Activated naive CD4-positive, alpha-beta T cell treated with anti-CD3 and anti-CD28 coated beads, Interleukin-2, amount 10 ng/mL, durations not matched to agents 7 days and 5 days (primary cell): Measurements from ENCODE around the gene MYDGF.

Experiments used
- CTCF ChIA-PET: fragments of 350-600 bp; sonication (Branson Sonifier 250); formaldehyde crosslinking; loops from one replicate; lab custom pipeline; 2021; ENCODE audit warnings: antibody characterized with exemption; lab: Charles Lee
- DNase-seq: peaks from one replicate; pipeline ENCODE4 v3.0.0-alpha.2; 2020
- H3K27ac Mint-ChIP-seq: one replicate; pipeline ENCODE4 v1.8.0; 2021; ENCODE audit warnings: mild to moderate bottlenecking, moderate library complexity, mixed read lengths
- H3K27me3 Mint-ChIP-seq: one replicate; pipeline ENCODE4 v1.8.0; 2021; ENCODE audit warnings: mild to moderate bottlenecking, mixed read lengths
- H3K36me3 Mint-ChIP-seq: one replicate; pipeline ENCODE4 v1.8.0; 2021; ENCODE audit warnings: mixed read lengths
- H3K4me1 Mint-ChIP-seq: one replicate; pipeline ENCODE4 v1.8.0; 2021; ENCODE audit warnings: mixed read lengths
- H3K4me3 Mint-ChIP-seq: one replicate; pipeline ENCODE4 v1.8.0; 2021; ENCODE audit warnings: mild to moderate bottlenecking, moderate library complexity, mixed read lengths
- H3K9me3 Mint-ChIP-seq: one replicate; pipeline ENCODE4 v1.8.0; 2021; ENCODE audit warnings: mixed read lengths

The MYDGF gene

DNA sequence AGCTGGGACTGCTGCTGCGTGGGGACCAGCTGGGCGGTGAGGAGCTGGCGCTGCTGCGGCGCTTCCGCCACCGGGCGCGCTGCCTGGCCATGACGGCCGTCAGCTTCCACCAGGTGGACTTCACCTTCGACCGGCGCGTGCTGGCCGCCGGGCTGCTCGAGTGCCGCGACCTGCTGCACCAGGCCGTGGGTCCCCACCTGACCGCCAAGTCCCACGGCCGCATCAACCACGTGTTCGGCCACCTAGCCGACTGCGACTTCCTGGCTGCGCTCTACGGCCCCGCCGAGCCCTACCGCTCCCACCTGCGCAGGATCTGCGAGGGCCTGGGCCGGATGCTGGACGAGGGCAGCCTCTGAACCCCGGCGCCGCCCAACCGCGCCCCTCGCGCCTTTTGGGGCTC is 18.1 kb downstream of the MYDGF start:
- CTCF ChIA-PET = interaction anchor here (2.2 kb wide), 1 partner anchor 15 kb away, joined by 7 read pairs; no protein-coding TSS in a partner anchor
- no peak for DNase-seq
- Mint-ChIP-seq H3K36me3 (peaks cover 19% of the 10 kb centered on the region), H3K4me3 (no peak overlapping the region), H3K27ac (no peak overlapping the region), H3K4me1 (no peaks in the 10 kb centered on the region), H3K27me3 (no peaks in the 10 kb centered on the region), H3K9me3 (no peaks in the 10 kb centered on the region)

DNA sequence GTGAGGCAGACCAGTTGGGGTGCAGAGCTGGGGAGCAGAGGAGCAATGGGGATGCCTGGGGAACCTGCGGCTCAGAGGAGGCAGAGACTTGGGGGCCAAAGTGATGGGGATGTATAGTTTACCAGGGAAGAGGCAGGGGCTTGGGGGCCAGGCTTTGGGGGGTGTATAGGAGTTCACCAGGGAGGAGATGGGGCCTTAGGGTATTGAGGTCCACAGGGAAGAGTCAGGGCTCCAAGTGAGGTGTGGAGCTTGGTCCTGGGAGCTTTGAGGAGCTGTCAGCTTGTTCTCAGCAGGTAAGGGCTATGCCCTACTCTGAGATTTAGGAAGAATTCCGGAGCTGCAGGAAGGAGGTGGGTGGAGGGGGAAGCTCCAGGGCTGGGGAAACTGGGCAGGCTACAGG is 20.0 kb downstream of the MYDGF start:
- Mint-ChIP-seq H3K4me1 (no peaks in the 10 kb centered on the region), H3K4me3 (no peak overlapping the region), H3K27me3 (no peaks in the 10 kb centered on the region), H3K27ac (peak overlapping the region; percentile 37), H3K9me3 (no peaks in the 10 kb centered on the region), H3K36me3 (peaks cover 23% of the 10 kb centered on the region)
- CTCF ChIA-PET = interaction anchor here (2.2 kb wide), 1 partner anchor 13 kb away, joined by 7 read pairs; no protein-coding TSS in a partner anchor
- DNase-seq = no peak

DNA sequence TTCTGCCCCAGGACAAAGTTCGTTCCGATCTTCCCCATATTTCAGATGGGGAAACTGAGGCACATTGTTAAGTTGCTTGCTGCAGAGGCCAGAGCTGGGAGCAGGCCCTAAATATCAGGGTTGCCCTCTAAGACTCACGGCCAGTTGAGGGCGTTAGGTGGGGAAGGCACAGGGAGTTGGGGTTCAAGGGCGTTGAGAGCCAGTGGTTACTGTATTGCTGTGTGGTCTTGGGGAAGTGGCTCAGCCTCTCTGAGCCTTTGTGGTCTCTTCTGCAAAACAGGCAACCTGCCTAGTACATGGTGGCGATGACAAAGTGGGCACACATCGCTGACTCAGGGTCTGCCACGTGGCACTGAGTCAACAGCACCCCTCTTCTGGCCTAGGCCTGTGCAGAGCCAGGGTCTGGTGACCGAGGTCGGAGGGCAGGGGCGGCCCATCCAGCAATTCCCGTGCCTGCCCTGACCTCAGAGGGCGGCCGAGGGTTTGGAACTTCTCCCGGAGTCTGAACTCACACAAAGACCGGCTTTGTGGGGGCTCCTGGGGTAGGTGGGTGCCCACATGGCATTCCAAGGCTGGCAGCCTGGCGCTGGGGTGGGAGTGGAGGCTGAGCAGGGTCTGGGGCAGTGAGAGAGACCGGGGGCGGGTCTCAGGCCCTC is 20.6 kb downstream of the MYDGF start:
- no peak for DNase-seq
- CTCF ChIA-PET = no interaction called here
- no peaks in the 10 kb centered on the region for H3K9me3 Mint-ChIP-seq
- no peaks in the 10 kb centered on the region for H3K4me1 Mint-ChIP-seq
- peak overlapping the region; percentile 45 for H3K27ac Mint-ChIP-seq
- no peaks in the 10 kb centered on the region for H3K27me3 Mint-ChIP-seq
- no peak overlapping the region for H3K4me3 Mint-ChIP-seq
- H3K36me3 Mint-ChIP-seq = peaks cover 18% of the 10 kb centered on the region

DNA sequence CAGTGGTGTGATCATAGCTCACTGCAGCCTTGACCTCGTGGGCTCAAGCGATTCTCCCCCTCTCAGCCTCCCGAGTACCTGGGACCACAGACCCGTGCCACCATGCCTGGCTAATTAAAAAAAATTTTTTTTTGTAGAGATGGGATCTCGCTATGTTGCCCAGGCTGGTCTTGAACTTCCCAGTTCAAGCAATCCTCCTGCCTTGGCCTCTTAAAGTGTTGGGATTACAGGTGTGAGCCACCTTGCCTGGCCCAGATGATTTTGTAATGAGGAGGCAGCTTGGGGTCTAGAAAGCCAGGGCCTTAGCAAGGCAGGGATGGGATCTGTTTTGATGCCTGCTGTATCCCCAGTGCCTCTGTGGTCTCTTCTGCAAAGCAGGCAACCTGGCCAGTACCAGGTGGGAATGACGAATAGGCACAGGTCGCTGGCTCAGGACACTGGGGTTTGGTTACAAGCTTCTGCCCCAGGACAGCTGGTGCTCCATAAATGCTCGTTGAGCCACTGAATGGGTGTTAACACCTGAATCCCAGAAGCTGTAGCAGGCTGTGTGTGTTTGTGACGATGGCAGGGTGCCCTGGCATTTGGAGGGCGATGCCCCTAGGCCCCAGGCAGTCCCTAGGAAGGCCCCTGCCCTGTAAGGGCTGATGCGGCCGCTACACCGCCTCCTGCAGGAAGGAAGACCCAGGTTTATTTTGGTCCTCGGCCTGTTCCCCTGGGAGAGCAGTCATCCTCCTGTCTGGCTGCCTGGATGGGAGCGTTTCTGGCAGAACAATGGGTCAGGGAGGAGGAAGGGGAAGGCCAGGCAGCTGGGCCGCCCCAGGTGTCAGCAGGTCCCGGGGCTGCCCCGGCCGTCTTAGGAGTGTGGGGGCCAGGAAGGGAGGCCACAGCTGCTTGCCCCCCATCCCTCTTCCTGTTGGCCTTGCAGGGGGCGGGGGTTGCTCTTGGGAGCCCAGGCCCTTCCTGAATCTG is 22.2 kb downstream of the MYDGF start:
- no peaks in the 10 kb centered on the region for H3K27me3 Mint-ChIP-seq
- no peak for DNase-seq
- H3K36me3 Mint-ChIP-seq = peaks cover 14% of the 10 kb centered on the region
- H3K4me1 Mint-ChIP-seq = no peaks in the 10 kb centered on the region
- H3K4me3 Mint-ChIP-seq = no peak overlapping the region
- no peaks in the 10 kb centered on the region for H3K9me3 Mint-ChIP-seq
- CTCF ChIA-PET = no interaction called here
- no peak overlapping the region for H3K27ac Mint-ChIP-seq

DNA sequence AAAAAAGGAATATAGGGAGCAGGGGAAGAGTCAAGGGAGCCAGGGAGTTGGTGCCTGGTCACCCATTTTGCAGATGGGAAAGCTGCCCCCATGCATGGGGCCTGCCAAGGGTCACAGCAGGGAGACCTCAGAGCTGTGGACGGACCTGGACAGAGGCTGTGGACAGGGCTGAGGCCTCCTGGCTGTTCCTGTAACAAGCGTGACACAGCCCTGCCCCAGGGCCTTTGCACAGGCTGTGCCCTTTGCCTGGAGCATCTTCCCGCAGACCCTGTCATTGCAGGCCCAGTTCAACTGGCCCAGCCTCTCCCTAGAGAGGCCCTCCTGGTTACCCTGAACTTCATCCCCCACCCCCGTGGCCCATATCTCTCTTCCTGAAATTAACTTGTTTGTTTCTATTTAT is 24.4 kb downstream of the MYDGF start:
- H3K27ac Mint-ChIP-seq = peak overlapping the region; percentile 21
- H3K4me3 Mint-ChIP-seq = no peak overlapping the region
- peaks cover 14% of the 10 kb centered on the region for H3K4me1 Mint-ChIP-seq
- no peaks in the 10 kb centered on the region for H3K27me3 Mint-ChIP-seq
- DNase-seq = no peak
- H3K9me3 Mint-ChIP-seq = no peaks in the 10 kb centered on the region
- CTCF ChIA-PET = no interaction called here
- H3K36me3 Mint-ChIP-seq = peaks cover 19% of the 10 kb centered on the region

DNA sequence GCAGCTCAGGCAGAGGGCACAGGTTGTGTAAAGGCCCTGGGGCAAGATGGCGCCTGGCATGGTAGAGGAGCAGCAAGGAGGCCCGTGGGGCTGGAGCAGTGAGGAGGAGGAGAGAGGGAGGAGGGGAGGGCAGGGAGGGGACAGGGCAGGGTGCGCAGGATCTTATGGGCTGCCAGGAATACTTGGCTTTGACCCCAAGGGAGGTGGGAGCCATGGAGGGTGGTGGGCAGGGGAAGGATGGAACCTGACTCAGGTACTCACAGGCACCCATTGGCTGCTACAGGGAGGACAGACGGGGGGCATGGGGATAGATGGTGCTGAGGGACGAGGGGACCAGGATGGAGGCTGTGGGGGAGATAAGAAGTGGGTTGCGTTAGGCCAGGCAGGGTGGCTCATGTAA is 27.5 kb downstream of the MYDGF start:
- Mint-ChIP-seq H3K9me3 (no peaks in the 10 kb centered on the region), H3K27me3 (no peaks in the 10 kb centered on the region), H3K4me1 (peaks cover 31% of the 10 kb centered on the region), H3K27ac (peak overlapping the region; percentile 79), H3K4me3 (no peak overlapping the region), H3K36me3 (peaks cover 15% of the 10 kb centered on the region)
- DNase-seq = no peak
- CTCF ChIA-PET = no interaction called here

DNA sequence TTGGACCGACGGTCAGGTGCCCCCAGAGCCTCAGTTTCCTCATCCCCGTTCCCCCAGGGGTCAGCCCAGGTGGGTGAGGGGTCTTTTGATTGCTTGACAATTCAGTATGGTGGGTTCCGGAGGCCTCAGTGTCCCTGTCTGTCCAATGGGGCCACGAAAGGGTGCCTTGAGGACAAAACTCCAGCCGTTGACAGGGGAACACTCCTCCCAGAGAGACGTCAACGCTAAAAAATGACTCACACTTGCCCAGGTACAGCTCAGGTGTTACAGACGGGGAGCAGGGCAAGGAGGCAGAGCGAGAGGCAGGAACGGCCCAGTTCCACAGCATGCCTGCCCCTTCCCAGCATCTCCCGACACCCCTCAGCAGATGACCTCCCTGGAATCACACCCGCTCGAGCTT is 29.0 kb downstream of the MYDGF start:
- no peak for DNase-seq
- Mint-ChIP-seq H3K27ac (no peak overlapping the region), H3K27me3 (no peaks in the 10 kb centered on the region), H3K4me3 (peak overlapping the region; percentile 33), H3K36me3 (peaks cover 11% of the 10 kb centered on the region), H3K9me3 (no peaks in the 10 kb centered on the region), H3K4me1 (peaks cover 41% of the 10 kb centered on the region)
- CTCF ChIA-PET = interaction anchor here (0.6 to 1.5 kb wide), 2 partner anchors 14 to 75 kb away, joined by 3 read pairs; no protein-coding TSS in a partner anchor

DNA sequence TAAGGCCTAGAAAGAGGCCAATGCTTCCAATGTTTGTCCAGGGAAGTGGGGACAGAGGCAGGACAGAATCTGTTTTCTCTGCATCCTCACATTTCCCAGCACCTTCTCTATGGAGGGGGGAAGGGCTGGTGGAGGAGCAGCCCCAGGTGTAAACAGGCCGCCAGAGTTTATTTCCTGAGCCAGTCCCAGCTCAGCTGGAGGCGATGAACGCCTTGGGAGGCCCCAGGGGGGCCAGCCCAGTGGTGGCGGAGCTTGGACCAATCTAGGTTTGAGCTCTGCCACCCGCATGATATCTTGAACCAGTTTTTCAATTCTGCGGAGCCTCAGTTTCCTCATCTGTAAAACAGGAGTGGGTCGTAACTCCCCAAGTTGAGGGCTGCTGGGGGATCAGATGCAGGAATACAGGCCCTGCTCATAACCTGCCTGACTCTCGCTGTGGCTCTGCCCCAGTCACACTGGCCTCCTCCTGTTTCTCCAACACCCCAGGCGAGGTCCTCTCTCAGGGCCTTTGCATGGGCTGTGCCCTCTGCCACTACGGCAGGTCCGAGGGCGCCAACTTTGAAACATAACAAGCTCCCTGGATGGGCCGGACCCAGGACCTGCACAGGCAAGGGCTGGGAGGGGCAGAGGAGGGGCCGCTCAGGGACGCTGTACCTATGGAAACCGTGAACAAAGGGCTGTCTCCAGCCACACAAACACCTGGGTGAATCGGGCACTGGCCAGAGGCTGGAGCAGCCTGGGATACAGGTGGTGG is 29.7 kb downstream of the MYDGF start:
- CTCF ChIA-PET = interaction anchor here (0.6 to 1.5 kb wide), 2 partner anchors 14 to 74 kb away, joined by 3 read pairs; no protein-coding TSS in a partner anchor
- peaks cover 4% of the 10 kb centered on the region for H3K27me3 Mint-ChIP-seq
- H3K27ac Mint-ChIP-seq = peak overlapping the region; percentile 82
- peak overlapping the region; percentile 98 for H3K4me3 Mint-ChIP-seq
- H3K4me1 Mint-ChIP-seq = peaks cover 43% of the 10 kb centered on the region
- H3K9me3 Mint-ChIP-seq = no peaks in the 10 kb centered on the region
- peaks cover 7% of the 10 kb centered on the region for H3K36me3 Mint-ChIP-seq
- DNase-seq = no peak

DNA sequence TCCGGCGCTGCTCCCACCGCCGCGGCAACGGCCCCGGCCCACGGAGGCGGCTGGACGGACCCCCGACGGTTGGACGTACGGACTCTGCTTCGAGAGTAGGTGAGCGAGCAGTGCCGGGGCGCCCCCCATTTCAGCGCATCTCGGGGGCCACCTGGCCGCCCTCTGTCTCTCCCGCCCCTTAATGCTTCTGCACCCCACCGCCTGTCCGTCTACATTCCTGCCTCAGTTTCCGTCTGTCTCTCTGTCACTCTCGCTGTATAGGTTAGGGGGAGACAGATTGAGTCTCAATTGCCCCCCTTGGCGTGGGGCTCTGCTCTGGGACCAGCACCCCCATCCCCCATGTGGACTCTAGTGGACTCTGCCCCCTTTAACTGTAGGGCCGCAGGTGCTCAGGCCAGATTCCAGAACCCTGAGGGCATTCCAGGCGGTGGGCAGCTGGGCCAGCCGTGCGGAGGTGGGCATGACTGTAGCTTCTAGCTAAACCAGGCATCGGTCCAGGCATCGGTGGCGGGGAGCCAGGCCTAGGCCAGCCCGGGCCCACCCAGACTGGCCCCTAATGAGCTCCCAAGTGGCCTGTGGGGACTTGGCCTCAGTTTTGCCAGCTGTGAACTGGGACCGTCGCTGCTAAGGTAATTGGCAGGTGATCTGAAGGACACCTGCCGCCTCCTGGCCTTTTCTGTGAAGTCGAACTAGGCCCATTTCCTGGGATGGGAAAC is 30.5 kb downstream of the MYDGF start:
- H3K4me3 Mint-ChIP-seq = peak overlapping the region; percentile 98
- peaks cover 7% of the 10 kb centered on the region for H3K27me3 Mint-ChIP-seq
- DNase-seq = no peak
- CTCF ChIA-PET = interaction anchor here (1.5 kb wide), 1 partner anchor 15 kb away, joined by 3 read pairs; no protein-coding TSS in a partner anchor
- H3K27ac Mint-ChIP-seq = peak overlapping the region; percentile 82
- H3K36me3 Mint-ChIP-seq = peaks cover 6% of the 10 kb centered on the region
- H3K4me1 Mint-ChIP-seq = peaks cover 45% of the 10 kb centered on the region
- no peaks in the 10 kb centered on the region for H3K9me3 Mint-ChIP-seq

DNA sequence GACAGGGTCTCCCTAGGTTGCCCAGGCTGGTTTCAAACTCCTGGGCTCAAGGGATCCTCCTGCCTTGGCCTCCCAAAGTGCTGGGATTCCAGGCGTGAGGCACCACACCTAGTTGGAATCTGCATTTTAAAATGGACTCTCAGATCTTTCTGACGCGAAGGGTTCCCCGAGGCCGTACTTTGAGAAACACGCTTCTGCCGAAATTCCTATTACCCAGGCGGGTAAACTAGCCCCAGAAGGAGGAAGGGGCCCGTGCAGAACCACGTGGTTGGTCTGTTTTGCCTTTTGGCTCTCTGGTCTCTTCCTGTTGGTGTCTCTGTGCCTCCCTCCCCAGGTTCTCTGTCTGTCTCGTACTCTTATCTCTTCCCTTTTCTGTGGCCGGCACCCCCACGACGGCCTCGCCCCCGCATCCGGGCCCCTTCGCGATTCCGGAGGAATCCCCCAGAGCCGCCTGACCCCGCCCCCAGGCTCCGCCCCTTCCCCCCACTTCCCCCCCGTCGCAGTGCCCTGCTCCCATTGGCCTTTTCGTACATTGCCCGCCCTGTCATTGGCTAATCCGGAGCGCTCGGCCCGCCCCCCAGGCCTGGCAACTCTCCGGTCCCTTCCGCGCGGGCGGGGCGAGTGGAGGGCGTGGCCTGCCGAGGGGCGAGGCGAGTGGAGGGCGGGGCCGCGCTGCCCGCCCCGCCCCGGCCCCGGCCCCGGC is 31.2 kb downstream of the MYDGF start, which contains the start of gene TNFAIP8L1:
TNFAIP8L1 (plus strand) TSS at position 689 of the 703 bp plus-strand sequence. CDS start 12,354 bp downstream, outside the sequence.
- H3K27ac Mint-ChIP-seq = peak within 1 kb of the TSS; percentile 97
- no peaks in the 10 kb centered on the region for H3K9me3 Mint-ChIP-seq
- H3K4me1 Mint-ChIP-seq = peaks cover 51% of the 10 kb centered on the region
- peak; percentile 99 for DNase-seq
- CTCF ChIA-PET = interaction anchor here (0.6 to 3.3 kb wide), 2 partner anchors 71 to 161 kb away, joined by 3 to 61 read pairs; no protein-coding TSS in a partner anchor
- H3K36me3 Mint-ChIP-seq = peaks cover 6% of the 10 kb centered on the region
- peaks cover 14% of the 10 kb centered on the region for H3K27me3 Mint-ChIP-seq
- H3K4me3 Mint-ChIP-seq = peak within 1 kb of the TSS; percentile 98

DNA sequence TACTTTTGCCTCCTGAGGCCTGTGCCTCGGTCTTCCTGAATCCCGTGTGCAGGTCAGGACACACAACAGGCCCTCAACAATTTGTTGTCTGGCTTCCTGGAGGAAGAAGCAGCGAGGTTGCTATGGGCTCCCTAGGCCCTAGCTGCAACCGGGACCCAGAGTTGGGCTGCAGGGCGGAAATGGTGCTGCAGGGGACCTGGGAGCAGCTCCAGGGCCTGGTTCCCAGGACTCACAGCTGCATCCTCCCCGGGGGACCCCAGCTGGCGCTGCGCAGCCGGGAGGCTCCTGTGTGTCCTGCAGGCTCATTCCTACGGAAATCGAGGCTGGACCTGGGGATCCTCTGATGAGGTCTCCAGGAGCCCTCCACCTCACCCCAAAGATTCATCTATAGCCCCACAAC is 31.8 kb downstream of the MYDGF start:
- Mint-ChIP-seq H3K4me3 (no peak overlapping the region), H3K36me3 (peaks cover 6% of the 10 kb centered on the region), H3K9me3 (no peaks in the 10 kb centered on the region), H3K27me3 (peaks cover 21% of the 10 kb centered on the region), H3K27ac (peak overlapping the region; percentile 97), H3K4me1 (peaks cover 53% of the 10 kb centered on the region)
- CTCF ChIA-PET = interaction anchor here (0.6 to 3.3 kb wide), 5 partner anchors 45 to 161 kb away, joined by 3 to 61 read pairs (median 11); no protein-coding TSS in a partner anchor
- no peak for DNase-seq

DNA sequence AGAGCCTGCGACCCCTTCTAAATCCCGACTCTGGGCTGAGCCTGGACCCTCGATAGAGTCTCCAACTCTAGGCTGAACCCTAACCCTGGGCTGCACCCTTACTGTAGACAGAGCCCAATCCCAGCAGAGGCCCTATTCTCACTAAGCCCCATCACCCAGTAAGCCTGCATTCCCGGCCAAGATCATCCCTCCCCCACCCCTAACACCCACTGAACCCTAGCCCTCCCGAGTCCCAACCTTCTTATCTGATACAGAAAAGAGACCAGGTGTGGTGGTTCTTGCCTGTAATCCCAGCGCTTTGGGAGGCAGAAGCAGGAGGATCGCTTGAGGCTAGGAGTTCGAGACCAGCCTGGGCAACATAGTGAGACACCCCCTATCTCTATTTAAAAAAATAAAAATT is 33.4 kb downstream of the MYDGF start:
- Mint-ChIP-seq H3K36me3 (peaks cover 3% of the 10 kb centered on the region), H3K27me3 (peaks cover 29% of the 10 kb centered on the region), H3K27ac (peak overlapping the region; percentile 70), H3K9me3 (no peaks in the 10 kb centered on the region), H3K4me3 (no peak overlapping the region), H3K4me1 (peaks cover 50% of the 10 kb centered on the region)
- no peak for DNase-seq
- CTCF ChIA-PET = interaction anchor here (1.0 to 3.3 kb wide), 18 partner anchors 11 to 182 kb away, joined by 3 to 61 read pairs (median 6); partner anchors contain the start of gene PLIN5
